Motor neuron (in vitro differentiated cells): ENCODE measurements around the gene ABCB6. TPM values are rescaled to one million over a fixed set of nuclear protein-coding genes. Genes with fewer than 3 reads are reported as not detected.
A peak's percentile ranks its signal among the peaks of the same experiment; 100 is the strongest.

Experiments
- ATAC-seq, 8 experiments: fragments of 200-7000 bp; cut with Tn5 transposase; replicated peaks in 6 of 8; 2 replicates each; pipeline ENCODE4 v1.8.0; 2021; ENCODE audit warnings: mild to moderate bottlenecking in 8 of 8, moderate library complexity in 8 of 8
- H3K27ac ChIP-seq, 2 donors: fragments of 250-450 bp; sonication (Bioruptor Pico); 2 replicates each; pipeline ENCODE4 v1.9.0; 2021; ENCODE audit warnings: antibody characterized with exemption in 2 of 2, mild to moderate bottlenecking in 2 of 2, moderate library complexity in 1 of 2
- H3K4me1 ChIP-seq, 2 donors: fragments of 250-450 bp; sonication (Bioruptor Pico); replicated peaks in 1 of 2; 2 replicates each; pipeline ENCODE4 v1.6.1; 2021; ENCODE audit warnings: antibody characterized with exemption in 2 of 2, mild to moderate bottlenecking in 2 of 2, moderate library complexity in 1 of 2
- H3K4me3 ChIP-seq, 5 donors: fragments of 250-450 bp; sonication (Bioruptor Pico); 2 replicates each; pipeline ENCODE4 v1.9.0; 2021; ENCODE audit warnings: antibody characterized with exemption in 5 of 5, mild to moderate bottlenecking in 5 of 5, moderate library complexity in 4 of 5
- WGBS, 10 experiments: fragments of 450-650 bp; shearing (Covaris generic); methylation state at CpG; one replicate each; pipeline ENCODE4 v1.0.0; 2022; 5-methylcytosine and 5-hydroxymethylcytosine counted together
- in situ Hi-C, 9 experiments: fragments of 400-800 bp; cut with MboI; loops; one replicate each; pipeline ENCODE4 v1.15.0; 2021; ENCODE audit warnings: low sequenced_read_pairs in 9 of 9, low pct_unique_long_range_greater_than_20kb in 2 of 9; ENCODE audit not compliant: unreplicated experiment in 9 of 9
- total RNA-seq, 8 experiments: library from RNA; unstranded; fragments of 300-600 nt; gene quantifications; 2 replicates each; pipeline versions ENCODE4 v1.2.3 to v1.2.4, GENCODE V29; 2022

The ABCB6 gene
- total RNA-seq, 8 experiments from 2014 or later, result 14.2 to 122 (median 34.5) TPM

GRCh38 chr2:219251656-219252055, 32.9 kb upstream of the ABCB6 start:
- WGBS, 10 experiments, result 50 to 90% (median 79%) methylated on average over 1 to 6 of the region's 6 CpGs; no CpG with 5 or more reads in 6 of the 10 experiments
- no peak overlapping the region for H3K4me3 ChIP-seq
- no peak overlapping the region for H3K27ac ChIP-seq
- peaks cover 22 to 29% of the 10 kb centered on the region in 2 donors for H3K4me1 ChIP-seq
- no peak for ATAC-seq
- in situ Hi-C loops, result no loop called here

- 60 to 95% (median 81%) methylated on average over 2 to 14 of the region's 22 CpGs for WGBS, 10 experiments
- Histone ChIP-seq H3K4me1 (peaks cover 28 to 37% of the 10 kb centered on the region in 2 donors), H3K27ac (peak overlapping the region; percentile 67 to 85), H3K4me3 (no peak overlapping the region)
- no peak for ATAC-seq
- in situ Hi-C loops, result no loop called here
Measured at GRCh38 chr2:219250049-219250781, 31.5 kb upstream of the ABCB6 start.

DNA sequence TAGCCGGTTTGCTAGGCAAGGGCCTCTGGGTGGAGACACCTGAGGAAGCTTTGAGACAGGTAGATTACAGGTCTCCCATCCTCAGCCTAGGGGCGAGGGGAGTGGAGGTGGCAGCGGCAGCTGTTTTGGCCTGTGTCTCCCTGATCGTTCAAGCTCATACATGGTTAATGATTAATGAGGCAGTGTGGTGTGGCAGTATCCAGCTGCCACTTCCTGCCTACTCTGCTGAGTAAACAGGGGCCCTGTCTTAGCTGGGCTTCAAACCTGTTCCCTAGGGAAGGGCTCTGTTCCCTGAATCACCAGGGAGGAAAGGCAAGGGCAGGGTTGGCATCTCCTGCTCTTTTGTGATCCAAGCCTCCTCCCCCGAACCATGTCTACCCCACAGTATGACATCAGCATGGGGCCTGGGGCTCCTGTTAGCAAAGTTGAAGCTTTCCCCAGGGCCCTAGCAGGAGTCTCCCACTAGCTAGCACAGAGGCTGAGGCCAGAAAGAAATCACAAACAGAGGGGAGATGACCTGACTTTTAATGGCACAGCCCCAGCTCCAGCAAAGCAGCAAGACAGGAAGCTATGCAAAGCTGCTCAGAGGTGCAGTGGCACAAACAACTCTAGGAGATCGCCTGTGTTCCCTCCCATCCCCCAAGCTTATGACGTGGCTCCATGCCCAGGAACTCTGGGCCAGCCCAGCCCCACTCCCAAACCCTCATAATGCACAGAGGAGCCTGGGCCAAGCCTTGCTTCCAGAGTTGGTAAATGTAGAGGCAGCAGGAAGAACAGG, 30.6 kb upstream of the ABCB6 start:
- H3K4me1 ChIP-seq, result peaks cover 32 to 38% of the 10 kb centered on the region in 2 donors
- WGBS, 10 experiments, result 0 to 80% (median 0%) methylated on average over 1 to 2 of the region's 7 CpGs; no CpG with 5 or more reads in 5 of the 10 experiments

GRCh38 chr2:219248845-219249202, 30.1 kb upstream of the ABCB6 start:
- peaks cover 34 to 39% of the 10 kb centered on the region in 2 donors for H3K4me1 ChIP-seq
- peak overlapping the region; percentile 67 to 85 for H3K27ac ChIP-seq
- no peak for ATAC-seq
- H3K4me3 ChIP-seq, result peak overlapping the region in 1 of 5 donors; percentile 3
- in situ Hi-C loops, result no loop called here
- 0 to 83% (median 73%) methylated on average over 1 to 2 of the region's 2 CpGs; no CpG with 5 or more reads in 4 of the 10 experiments for WGBS, 10 experiments

More for the DNA sequence above, 30.6 kb upstream of the ABCB6 start:
- Histone ChIP-seq H3K27ac (peak overlapping the region; percentile 67 to 85), H3K4me3 (peak overlapping the region in 2 of 5 donors; percentile 1 to 3)
- in situ Hi-C loops, result no loop called here
- peak; percentile 6 to 71 (median 58) for ATAC-seq

GRCh38 chr2:219247678-219248642, 29.2 kb upstream of the ABCB6 start:
- Histone ChIP-seq H3K27ac (peak overlapping the region in 1 of 2 donors; percentile 15), H3K4me3 (no peak overlapping the region), H3K4me1 (peaks cover 26 to 35% of the 10 kb centered on the region in 2 donors)
- no peak for ATAC-seq
- in situ Hi-C loops, result no loop called here
- 89 to 100% (median 94%) methylated on average over 1 to 6 of the region's 17 CpGs; no CpG with 5 or more reads in 3 of the 10 experiments for WGBS, 10 experiments

GRCh38 chr2:219246559-219246958, 27.8 kb upstream of the ABCB6 start:
- in situ Hi-C loops, result no loop called here
- Histone ChIP-seq H3K4me3 (peak overlapping the region in 4 of 5 donors; percentile 62 to 93 (median 77)), H3K27ac (no peak overlapping the region), H3K4me1 (peaks cover 24 to 29% of the 10 kb centered on the region in 2 donors)
- 91 to 100% (median 100%) methylated on average over 1 to 6 of the region's 10 CpGs; no CpG with 5 or more reads in 4 of the 10 experiments for WGBS, 10 experiments
- no peak for ATAC-seq

GRCh38 chr2:219245899-219246230, 27.1 kb upstream of the ABCB6 start:
- Histone ChIP-seq H3K4me1 (peaks cover 24 to 29% of the 10 kb centered on the region in 2 donors), H3K27ac (peak overlapping the region; percentile 87 to 95), H3K4me3 (peak overlapping the region; percentile 59 to 93 (median 73))
- peak in 2 of 8 experiments; percentile 3 to 6 for ATAC-seq
- 0 to 20% (median 9%) methylated on average over 1 to 6 of the region's 10 CpGs; no CpG with 5 or more reads in 6 of the 10 experiments for WGBS, 10 experiments
- in situ Hi-C loops, result no loop called here

- in situ Hi-C loops, result no loop called here
- ATAC-seq, result peak; percentile 74 to 95 (median 84)
- H3K27ac ChIP-seq, result peak within 1 kb of the TSS; percentile 87 to 95
Measured at GRCh38 chr2:219245148-219245898, 26.6 kb upstream of the ABCB6 start, which contains the start of the genes GLB1L and STK16. Gene GLB1L, minus strand, starts transcription at chr2:219245444. Its CDS starts 1,871 bp downstream, at chr2:219243573. Gene STK16, plus strand, starts transcription at chr2:219245479. Its CDS starts 521 bp downstream, at chr2:219246000.

GRCh38 chr2:219244789-219245147, 26.0 kb upstream of the ABCB6 start:
- H3K4me1 ChIP-seq, result peaks cover 22 to 25% of the 10 kb centered on the region in 2 donors

More at GRCh38 chr2:219245148-219245898, 26.6 kb upstream of the ABCB6 start, which contains the start of the genes GLB1L and STK16:
- H3K4me3 ChIP-seq, result peak within 1 kb of the TSS; percentile 59 to 93 (median 73)
- 0% methylated on average over 1 to 9 of the region's 46 CpGs; no CpG with 5 or more reads in 6 of the 10 experiments for WGBS, 10 experiments
- peaks cover 24 to 29% of the 10 kb centered on the region in 2 donors for H3K4me1 ChIP-seq

GRCh38 chr2:219243291-219243761, 24.6 kb upstream of the ABCB6 start:
- in situ Hi-C loops, result no loop called here
- H3K4me1 ChIP-seq, result peaks cover 13 to 15% of the 10 kb centered on the region in 2 donors
- no peak overlapping the region for H3K4me3 ChIP-seq
- no peak for ATAC-seq
- 47 to 86% (median 81%) methylated on average over 1 to 12 of the region's 28 CpGs; no CpG with 5 or more reads in 4 of the 10 experiments for WGBS, 10 experiments
- H3K27ac ChIP-seq, result no peak overlapping the region

More at GRCh38 chr2:219244789-219245147, 26.0 kb upstream of the ABCB6 start:
- WGBS, 10 experiments, result 0 to 92% (median 40%) methylated on average over 1 to 5 of the region's 6 CpGs; no CpG with 5 or more reads in 3 of the 10 experiments
- in situ Hi-C loops, result no loop called here
- ATAC-seq, result no peak
- peak overlapping the region; percentile 59 to 93 (median 73) for H3K4me3 ChIP-seq
- H3K27ac ChIP-seq, result peak overlapping the region; percentile 87 to 95

DNA sequence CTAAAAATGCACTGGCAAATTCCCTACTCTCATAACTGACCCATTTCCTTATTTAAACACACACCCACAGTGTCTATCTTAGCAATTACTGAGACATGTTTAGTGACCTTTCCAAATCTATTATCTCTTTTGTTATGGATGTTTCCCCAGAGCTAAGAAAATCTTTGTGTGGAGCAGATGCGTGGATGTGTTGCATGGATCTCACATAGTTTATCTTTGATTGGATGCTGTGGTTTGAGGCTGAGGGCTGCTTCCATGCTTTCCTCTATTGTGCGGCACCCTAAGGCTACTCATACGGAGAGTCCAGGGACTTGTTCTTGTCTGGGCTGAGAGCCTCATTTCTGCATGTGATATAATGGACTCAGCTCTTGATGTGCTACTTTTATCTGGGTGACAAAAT, 15.6 kb upstream of the ABCB6 start:
- peaks cover 6 to 8% of the 10 kb centered on the region in 2 donors for H3K4me1 ChIP-seq
- H3K4me3 ChIP-seq, result no peak overlapping the region
- in situ Hi-C loops, result no loop called here
- no peak overlapping the region for H3K27ac ChIP-seq
- WGBS, 10 experiments, result 80 to 100% (median 88%) methylated on average over 1 to 3 of the region's 3 CpGs; no CpG with 5 or more reads in 4 of the 10 experiments
- no peak for ATAC-seq
